Occipital lobe (tissue), 2 donors: ENCODE measurements around the gene CECR2. TPM values are rescaled to one million over a fixed set of nuclear protein-coding genes. Genes with fewer than 3 reads are reported as not detected.
A peak's percentile ranks its signal among the peaks of the same experiment; 100 is the strongest.

ENCODE experiments used
- DNase-seq: peaks from one replicate; lab custom pipeline; 2025; lab: John Stamatoyannopoulos, UW
- total RNA-seq: library from RNA; depleted of rRNA; stranded (reverse); fragments of >200 nt; gene quantifications from one replicate; pipeline ENCODE4 v1.2.3, GENCODE V29; 2014

Gene CECR2
- total RNA-seq, 1 donor from 2014 or later = 4.4 TPM

DNA sequence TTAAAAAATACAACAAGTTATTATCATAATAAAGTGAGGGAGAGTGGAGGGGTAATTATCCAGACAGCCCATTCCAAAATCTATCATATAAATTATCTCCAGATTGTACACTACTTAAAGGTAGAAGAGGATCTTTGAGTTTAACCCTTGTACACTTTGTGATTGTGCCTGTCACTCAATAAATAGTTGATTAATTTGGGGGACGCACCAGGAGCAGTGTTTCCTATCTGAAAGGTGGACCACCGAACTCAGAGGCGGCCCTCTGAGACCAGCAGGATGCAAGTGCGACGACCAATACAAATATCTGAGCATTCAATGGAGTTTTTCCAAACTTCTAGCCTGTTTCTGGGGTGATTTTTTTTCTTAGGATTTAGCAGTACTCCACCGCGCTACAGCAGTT is 1.1 kb upstream of the CECR2 start:
- no peak for DNase-seq

DNA sequence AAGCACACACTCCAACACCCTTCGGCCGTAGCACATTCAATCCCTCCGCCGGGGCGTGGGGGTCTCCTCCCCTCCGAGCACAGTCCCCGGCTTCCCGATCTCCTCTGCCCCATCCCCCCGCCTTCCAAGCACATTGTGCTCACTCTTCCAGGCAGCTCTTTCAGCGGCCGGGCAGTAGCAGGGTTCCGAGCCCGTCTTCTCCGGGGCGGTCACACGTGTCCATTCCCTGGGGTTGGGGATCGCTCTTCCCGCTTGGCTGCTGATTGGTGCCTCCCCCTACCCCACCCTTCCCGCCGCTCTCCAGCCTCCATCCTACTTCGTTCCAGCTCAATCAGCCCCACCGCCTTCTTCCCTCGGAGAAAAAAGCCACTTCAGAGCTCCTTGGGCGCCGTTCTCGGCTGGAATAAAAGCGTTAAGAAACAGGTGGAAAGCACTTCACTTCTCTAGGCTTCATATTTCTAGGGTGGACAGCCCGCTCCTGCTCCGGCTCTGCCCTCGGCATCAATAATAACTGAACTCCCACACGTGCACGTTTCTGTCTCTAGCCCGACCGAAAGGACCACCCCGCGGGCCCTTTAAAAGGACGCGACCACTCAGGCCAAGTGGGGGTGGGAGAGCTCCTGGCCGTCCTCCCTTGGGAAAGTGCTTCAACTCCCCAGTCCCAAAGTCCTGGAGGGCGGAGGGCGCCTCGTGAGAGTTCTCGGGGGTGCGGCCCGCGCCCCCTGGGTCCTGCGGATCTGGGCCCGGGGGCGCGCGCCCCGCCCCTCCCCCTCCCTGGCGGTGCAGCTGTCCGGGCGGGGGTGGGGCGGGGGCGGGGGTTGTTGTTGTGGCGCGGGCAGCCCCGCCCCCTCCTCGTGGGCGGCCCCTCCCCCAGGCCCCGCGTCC is 464 bp upstream of the CECR2 start:
- peak; percentile 50 for DNase-seq

DNA sequence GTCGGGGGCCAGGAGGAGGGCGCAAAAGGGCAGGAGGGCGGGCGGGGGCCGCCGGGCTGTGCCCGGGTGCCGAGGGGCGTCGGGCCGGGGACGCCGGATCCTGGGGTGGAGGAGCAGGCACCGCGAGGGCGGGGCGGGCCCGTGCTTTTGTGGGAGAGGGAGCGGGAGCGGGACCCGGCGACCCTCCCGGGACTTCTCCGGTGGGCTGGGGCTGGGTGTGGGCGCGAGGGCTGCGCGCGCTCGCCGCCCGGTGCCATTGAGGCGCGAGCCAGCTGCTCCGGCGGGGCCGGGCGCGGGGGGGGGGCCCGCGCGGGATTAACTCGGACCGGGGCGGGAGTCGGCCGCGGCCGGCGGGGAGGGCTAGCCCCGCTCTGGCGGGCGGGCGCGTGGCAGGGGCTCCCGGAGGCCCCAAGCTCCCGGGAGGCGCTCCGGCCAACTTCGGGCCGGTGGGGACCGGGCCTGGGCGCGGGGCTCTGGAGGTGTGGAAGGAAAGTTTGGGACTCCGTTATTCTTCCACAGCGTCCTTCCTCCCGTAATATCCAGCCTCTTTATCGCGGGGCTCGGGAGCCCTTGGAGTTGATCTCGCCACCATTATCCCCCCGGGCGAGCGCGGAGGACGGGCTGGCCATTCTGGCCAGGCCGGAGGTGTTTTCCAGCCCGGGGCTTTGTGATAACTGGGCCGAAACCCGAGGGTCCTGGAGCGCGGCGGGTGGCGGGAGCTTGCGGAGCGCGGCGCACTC is 936 bp downstream of the CECR2 start:
- no peak for DNase-seq

DNA sequence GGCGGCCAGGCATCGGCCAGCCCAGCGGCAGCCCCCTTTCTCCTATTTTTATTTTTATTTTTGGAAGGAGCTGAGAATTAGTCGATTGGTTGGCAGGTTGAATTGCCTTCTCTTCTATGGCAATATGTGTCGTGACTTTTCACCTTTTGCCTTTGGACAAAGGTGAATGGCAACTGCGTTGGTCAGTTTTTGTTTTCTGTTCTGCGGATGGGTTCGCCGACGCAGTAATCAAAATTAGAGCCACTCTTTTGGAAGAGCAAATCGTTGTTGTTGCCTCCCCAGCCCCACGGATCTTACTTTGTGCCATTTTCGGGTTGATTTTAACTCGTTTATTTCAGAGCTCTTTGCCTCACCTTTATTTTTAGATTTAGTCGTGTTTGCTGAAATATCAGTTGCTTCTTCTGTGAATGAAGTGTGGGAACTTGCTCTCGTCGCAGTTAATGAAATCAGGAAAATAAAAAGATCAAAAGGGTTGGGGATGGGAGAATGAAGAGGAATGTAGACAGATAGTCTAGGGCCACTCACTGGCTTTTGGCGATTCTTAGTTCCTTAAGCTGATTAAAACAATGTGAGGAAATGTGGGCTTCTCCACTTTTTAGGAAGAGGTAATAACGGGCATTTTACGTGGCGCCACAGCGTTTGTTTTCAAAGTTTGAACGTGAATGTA is 1.6 kb downstream of the CECR2 start:
- DNase-seq = no peak

DNA sequence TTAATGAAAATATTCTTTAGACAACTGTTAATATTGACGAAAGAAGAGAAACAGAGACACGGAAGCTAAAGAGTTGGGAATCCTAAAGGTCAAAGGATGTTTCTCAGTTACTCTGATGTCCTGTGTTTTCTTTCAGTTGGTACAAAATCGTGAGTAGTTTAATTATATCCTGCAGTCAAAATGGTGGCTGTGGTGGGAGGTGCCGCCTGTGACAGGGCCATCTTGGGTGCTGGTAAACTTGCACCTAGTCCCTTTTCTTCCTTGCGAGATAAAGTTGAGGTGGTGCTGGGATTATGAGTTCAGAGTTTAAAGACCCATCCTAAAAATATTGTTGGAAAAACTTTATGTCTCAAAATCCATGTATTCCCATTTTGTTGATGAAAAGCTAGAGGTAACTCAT is 2.2 kb downstream of the CECR2 start:
- DNase-seq = no peak

DNA sequence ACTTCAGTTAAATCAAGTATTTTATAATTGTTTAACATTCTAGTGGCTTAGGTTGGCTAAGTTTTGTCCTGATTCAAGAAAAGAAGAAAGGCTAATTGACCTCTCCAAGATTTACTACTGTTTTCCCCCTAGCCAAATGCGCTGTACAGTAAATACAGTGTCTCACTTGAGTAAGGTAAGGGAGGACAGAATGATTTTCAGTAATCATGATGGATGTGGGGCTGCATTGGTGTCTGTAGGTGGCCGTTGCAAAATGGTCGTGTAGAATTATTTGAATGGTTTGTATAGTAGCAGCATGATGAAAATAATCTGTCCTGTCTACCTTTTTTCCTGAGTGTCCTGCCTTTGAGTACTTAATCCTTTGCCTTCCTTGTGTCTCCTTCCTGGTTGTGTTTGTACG is 4.6 kb downstream of the CECR2 start:
- DNase-seq = no peak

DNA sequence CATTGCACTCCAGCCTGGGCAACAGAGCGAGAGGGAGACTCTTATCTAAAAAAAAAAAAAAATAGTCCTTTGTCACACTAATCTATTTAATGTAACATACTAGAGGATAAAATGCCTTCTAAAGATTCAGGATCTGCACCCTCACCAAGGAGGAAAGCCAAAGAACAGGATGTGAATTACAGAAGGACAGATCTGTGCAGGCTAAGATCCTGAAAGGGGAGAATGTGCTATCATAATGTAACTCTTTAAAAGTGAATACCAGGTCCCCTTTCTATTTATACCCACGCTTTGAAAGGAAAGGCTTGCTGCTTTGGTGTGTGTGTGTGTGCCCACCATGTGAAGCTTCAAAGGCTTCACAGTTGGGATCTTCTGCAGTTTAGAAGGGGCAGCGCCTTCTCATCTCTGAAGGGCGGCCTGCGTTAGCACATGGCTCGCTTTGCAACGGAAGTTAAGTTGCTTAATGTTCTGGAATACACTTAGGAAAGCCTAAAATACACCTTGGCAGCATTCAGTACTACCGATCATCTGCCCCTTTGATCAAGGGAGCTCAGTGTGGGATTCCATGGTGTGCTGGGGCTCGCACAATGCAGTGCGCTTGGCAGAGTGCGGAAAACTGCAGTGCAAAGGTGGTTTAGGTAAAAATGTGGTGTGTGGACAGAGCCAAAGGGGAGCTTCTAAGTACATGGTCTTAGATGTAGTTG is 6.8 kb downstream of the CECR2 start:
- no peak for DNase-seq

- DNase-seq = no peak
These were observed 7.7 kb downstream of the CECR2 start for GRCh38 chr22:17376950-17377349.

DNA sequence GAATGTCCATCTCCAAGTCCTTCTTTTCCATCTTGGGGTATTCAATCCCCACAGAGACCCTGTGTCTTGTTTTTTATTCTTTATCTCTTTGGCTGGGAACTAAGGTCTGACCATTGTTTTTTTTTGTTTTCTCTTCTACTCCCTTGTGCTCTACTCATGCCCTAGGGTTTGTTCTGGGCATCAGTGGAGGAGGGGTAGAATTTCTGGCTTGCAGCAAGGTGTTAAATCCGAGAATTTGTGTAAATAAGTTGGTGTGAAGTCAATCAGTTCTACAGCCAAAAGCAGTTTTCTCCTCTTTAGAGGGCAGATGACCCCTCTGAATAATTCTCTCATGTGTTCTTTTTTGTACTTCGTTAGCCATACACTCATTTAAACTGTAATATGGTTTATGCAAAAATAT is 10.7 kb downstream of the CECR2 start:
- DNase-seq = no peak

DNA sequence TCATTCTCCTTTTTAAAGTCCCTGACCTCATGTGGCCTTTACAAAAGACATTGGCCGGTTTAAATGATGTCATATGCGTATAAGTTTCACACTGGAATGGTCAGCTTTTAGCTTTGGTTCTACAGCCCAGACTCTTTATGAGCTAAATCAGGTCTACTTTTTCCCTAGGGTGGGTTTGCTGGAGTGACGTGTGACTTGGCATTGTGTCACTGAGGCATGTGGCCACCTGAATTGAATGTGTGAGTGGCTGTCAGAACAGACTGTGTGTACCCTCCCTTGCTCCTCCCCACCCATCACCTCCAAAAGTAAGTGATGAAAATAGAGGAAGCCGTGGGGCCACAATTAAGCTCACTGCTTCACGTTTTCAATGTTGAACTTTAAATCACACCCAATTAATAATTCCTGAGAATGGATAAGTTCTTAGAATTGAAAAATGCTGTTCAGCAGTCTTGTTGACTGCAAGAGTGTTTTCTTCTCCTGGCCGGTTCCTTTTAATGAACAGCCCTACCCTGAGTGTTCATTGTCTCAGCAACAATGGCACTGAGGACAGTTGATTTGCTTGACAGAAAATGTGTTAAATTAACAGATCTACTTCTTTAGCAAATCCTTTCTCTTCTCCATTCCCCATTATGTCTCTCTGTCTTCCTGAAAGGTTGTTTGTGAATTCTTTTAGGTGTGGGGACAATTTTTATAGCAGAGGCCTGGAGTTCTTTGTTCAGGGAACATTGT is 11.3 kb downstream of the CECR2 start:
- no peak for DNase-seq

GRCh38 chr22:17381192-17381913 is 12.1 kb downstream of the CECR2 start:
- no peak for DNase-seq

DNA sequence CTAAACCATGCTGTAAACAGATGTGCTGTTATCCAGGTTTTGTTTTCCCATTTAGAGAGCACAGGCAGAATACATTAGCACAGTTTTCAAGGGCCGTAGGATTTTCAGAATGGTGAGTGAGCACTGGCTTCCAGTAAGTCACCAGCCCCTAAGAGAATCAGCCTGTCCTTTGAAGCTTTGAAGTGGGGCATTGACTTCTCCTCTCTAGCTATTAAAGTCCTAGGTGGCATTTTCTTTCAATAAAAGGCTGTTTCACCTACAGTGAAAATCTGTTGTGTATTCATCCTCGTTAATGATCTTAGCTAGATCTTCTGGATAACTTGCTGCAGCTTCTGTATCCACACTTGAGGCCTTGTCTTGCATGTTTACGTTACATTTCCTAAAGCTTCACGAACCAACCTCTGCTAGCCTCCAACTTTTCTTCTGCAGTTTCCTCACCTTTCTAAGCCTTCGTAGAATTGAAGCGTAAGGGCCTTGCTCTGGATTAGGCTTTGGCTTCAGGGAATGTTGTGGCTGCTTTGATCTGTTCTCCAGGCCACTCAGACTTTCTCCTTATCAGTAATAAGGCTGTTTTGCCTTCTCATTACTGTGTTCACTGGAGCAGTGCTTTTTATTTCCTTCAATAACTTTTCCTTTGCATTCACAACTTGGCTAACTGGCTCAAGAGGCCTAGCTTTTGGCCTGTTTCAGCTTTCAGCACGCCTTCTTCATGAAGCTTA is 15.5 kb downstream of the CECR2 start:
- no peak for DNase-seq

DNA sequence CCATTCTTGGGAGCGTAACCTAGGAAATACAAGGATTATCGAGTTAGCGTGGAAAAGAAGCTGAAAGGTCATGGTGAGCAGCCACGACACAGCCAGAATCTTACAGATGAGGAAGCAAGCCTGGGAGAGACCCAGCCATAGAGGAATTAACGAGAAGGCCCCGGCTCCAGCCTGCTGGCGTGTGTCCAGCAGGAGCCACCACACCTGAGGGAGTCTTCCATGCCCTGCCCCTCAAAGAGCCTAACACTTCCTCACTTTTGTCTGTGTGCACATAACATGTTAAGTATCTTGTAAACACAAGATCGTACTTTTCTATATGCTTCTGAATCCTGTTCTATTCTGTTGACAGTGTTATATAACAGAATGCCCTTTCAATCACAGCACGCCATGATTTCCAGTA is 18.1 kb downstream of the CECR2 start:
- DNase-seq = no peak

DNA sequence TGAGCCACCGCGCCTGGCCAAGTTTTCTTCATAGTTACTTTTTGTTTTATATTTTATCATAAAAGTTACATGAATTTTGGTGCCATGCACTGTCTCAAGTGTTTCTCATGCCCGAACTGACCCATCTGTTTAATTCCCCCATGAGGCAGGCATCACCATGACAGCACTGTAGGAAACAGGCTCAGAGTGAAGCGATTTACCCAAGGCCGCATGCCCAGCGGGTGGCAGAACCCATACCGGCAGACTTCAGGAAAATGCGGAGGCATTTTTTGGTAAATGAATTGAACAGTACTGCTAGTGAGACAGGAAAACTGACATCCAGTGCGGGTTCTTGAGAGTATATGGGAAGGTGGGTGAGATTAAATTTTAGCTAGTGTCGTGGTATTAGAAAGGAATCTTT is 19.0 kb downstream of the CECR2 start:
- no peak for DNase-seq

- no peak for DNase-seq
These were observed 20.8 kb downstream of the CECR2 start for GRCh38 chr22:17390087-17390486.

DNA sequence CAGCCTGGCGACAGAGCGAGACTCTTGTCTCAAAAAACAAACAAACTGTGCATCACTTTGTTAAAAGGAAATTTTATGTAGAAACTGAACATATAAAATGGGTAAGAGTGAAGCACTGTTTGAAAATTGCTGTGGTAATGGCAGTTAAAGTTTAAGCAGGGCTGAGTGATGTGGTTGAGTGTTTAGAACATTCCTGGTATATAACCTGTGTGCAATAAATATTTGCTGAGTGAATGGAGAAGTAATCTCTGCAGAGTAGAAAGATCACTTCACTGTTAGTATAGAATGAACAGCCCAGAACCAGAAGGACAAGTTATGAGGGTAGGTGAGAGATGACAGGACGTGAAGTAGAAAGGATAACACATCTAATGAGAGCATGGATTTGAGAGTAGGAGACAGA is 27.3 kb downstream of the CECR2 start:
- no peak for DNase-seq

DNA sequence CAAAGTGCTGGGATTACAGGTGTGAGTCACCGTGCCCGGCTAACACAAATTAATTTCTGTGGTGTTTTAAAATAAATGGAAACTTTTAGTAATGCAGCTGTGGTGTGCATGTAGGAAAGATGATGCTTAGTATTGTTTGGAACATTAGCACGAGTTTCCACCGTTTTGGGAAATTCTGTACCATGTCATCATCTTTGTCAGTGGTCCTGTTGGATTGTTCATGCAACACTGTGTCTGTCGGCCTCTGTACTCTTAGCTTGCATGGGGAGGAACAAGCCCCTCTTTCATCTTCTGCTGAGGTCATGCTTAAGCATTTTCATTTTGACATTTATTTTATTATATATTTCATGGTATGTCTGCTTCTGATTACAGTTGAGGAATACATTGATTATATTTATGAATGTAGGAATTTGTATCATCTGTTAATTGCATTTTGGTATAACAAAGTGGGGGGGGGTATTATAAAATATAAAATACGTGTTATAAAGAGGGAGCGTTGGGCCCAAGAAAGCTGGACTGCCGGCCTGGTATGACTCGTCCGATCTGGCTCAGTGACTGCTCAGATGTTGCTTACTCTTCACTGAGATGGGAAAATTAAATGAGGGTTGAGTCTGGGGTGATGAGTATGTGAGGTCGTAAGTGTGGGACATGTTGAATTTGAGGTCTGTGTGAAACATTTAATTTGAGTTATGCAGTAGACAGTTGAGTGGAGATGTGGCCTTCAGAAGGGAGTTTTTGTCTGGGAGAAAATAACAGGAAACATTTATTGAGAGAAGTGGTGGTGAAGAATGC is 28.7 kb downstream of the CECR2 start:
- DNase-seq = no peak

DNA sequence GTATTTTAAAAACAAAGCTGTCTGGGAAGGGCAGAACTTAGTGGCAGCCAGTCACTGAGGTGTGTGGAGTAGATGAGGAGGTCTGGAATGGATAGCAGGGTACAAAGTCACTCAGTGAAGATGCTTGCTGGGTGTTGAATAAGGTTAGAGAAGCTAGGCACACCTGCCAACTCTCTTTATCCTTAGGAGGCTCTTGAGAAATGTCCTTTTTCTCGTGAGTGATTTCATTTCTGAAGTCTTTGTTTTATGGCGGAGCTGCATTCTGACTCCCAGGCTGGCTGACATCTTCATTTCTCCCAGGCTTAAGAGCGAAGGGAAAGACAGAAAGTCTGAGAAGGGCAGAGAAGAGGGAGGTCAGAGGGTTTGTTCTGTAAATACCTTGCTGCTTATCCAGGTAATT is 31.0 kb downstream of the CECR2 start:
- DNase-seq = no peak

GRCh38 chr22:17401728-17402127 is 32.5 kb downstream of the CECR2 start:
- no peak for DNase-seq
